ENCODE results near the gene C12orf76. TPM values are rescaled to one million over a fixed set of nuclear protein-coding genes. Genes with fewer than 3 reads are reported as not detected.
A peak's percentile ranks its signal among the peaks of the same experiment; 100 is the strongest.

The C12orf76 gene
- total RNA-seq, 2 donors from 2014 or later = 2.0 to 15.3 TPM

DNA sequence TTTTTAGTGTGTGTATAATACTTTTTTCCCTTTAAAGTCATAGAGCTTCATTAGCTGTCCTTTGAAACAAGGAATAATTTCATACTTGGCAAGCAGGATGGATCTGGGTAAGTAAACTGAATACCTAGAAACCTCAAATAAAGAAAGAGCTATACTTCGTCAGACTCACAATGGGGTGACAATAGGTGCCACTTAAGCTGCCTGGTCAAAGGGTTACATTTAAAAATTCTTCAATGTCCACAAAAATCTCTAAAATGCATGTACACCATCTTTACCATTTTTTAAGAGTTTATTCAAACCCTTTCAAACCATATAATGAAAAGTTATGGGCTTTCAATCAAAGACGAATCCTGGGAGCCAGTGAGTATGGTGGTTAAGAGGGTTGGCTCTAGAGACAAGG lies 55.2 kb downstream of the C12orf76 start:
- TF ChIP-seq, protein P1, sequence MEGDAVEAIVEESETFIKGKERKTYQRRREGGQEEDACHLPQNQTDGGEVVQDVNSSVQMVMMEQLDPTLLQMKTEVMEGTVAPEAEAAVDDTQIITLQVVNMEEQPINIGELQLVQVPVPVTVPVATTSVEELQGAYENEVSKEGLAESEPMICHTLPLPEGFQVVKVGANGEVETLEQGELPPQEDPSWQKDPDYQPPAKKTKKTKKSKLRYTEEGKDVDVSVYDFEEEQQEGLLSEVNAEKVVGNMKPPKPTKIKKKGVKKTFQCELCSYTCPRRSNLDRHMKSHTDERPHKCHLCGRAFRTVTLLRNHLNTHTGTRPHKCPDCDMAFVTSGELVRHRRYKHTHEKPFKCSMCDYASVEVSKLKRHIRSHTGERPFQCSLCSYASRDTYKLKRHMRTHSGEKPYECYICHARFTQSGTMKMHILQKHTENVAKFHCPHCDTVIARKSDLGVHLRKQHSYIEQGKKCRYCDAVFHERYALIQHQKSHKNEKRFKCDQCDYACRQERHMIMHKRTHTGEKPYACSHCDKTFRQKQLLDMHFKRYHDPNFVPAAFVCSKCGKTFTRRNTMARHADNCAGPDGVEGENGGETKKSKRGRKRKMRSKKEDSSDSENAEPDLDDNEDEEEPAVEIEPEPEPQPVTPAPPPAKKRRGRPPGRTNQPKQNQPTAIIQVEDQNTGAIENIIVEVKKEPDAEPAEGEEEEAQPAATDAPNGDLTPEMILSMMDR (IDR thresholded peaks at IDR 0.05) = no peak
- TF ChIP-seq POLR2A (IDR thresholded peaks at IDR 0.05) = no peak
- ATAC-seq = no peak
- H3K36me3 ChIP-seq (replicated peaks in 1 of 2; ENCODE audit: insufficient read depth in 1 of 2, low read depth in 2 of 2) = peaks cover 0 to 6% of the 10 kb centered on the region in 2 donors
- H3K27me3 ChIP-seq = no peaks in the 10 kb centered on the region
- DNase-seq = no peak
- intact Hi-C loops (cut with DNase I) = no loop called here
- H3K4me1 ChIP-seq = peaks cover 21% of the 10 kb centered on the region
- peak overlapping the region in 1 of 4 donors; percentile 10 for H3K27ac ChIP-seq
- H3K9me3 ChIP-seq = no peaks in the 10 kb centered on the region
- no peak overlapping the region for H3K4me3 ChIP-seq
- 56 to 65% methylated on average over 2 of the region's 2 CpGs for WGBS, 2 donors

DNA sequence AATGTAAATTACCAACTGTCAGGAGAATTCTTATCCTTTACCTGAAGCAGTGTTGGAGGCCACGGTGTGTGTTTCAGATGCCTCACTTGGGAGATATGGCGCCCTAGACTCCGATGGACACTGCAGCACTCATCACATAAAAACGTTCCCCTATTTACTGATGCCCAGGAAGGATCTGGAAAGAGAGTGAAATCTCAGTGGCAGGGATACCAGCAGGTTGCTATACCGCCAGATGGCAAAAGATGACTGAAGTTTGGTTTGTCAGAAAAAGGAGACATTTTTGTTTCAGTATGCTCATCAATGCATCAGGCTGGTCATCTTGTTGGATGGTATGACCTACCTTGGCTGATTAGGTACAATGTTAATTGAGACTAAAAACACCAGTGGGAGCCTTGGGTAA lies 56.7 kb downstream of the C12orf76 start:
- no peak for DNase-seq
- no peak for TF ChIP-seq POLR2A (IDR thresholded peaks at IDR 0.05)
- TF ChIP-seq, protein P1 (IDR thresholded peaks at IDR 0.05) = no peak
- ATAC-seq = no peak
- H3K27ac ChIP-seq = no peak overlapping the region
- no peaks in the 10 kb centered on the region for H3K27me3 ChIP-seq
- H3K4me3 ChIP-seq = no peak overlapping the region
- 90 to 94% methylated on average over 5 of the region's 5 CpGs for WGBS, 2 donors
- no peaks in the 10 kb centered on the region for H3K9me3 ChIP-seq
- intact Hi-C loops (cut with DNase I) = no loop called here
- peaks cover 21% of the 10 kb centered on the region for H3K4me1 ChIP-seq
- peaks cover 0 to 11% of the 10 kb centered on the region in 2 donors for H3K36me3 ChIP-seq (replicated peaks in 1 of 2; ENCODE audit: insufficient read depth in 1 of 2, low read depth in 2 of 2)

Small RNA genes lying within 50 kb of the gene (small RNA-seq; reads per million reads assigned to genes)
- not detected for gene AC007546.2

Other genes with a start within 250 kb of the C12orf76 start
- 1 to 10 TPM; 5.2 to 6.3 TPM for gene TRPV4, start 215.1 kb downstream of the C12orf76 start, total RNA-seq
- gene GLTP, start 168.0 kb downstream of the C12orf76 start, total RNA-seq = 10 to 100 TPM; 21.1 to 27.8 TPM
- gene TCHP, start 148.2 kb downstream of the C12orf76 start, total RNA-seq = 10 to 100 TPM; 29.3 to 72.2 TPM
- 10 to 100 TPM; 44.4 to 50.1 TPM for gene GIT2, start 52.2 kb downstream of the C12orf76 start, total RNA-seq
- 10 to 100 TPM; 33.0 to 35.0 TPM for gene ANKRD13A, start 49.1 kb downstream of the C12orf76 start, total RNA-seq
- 1 to 10 TPM; 5.2 to 6.3 TPM for gene IFT81, start 75.8 kb upstream of the C12orf76 start, total RNA-seq
- gene ATP2A2, start 232.7 kb upstream of the C12orf76 start, total RNA-seq = 10 to 100 TPM; 52.7 to 61.6 TPM